Peyer's patch (tissue), 4 donors: ENCODE measurements around the gene A2ML1.

Experiments
- POLR2A ChIP-seq, 2 donors: fragments of 450-650 bp; IDR thresholded peaks; one replicate each; pipeline ENCODE4 v1.5.1; 2017; ENCODE audit warnings: antibody characterized with exemption in 2 of 2, mild to moderate bottlenecking in 2 of 2, moderate library complexity in 2 of 2
- TF ChIP-seq, protein P1 (sequence below), 6 experiments: fragments of 450-650 bp in 4 of 6; fragments of 200-600 bp in 2 of 6; sonication (generic) in 1 of 6; IDR thresholded peaks; one replicate each; pipeline ENCODE4 v1.5.1; 2017 to 2019; ENCODE audit warnings: antibody characterized with exemption in 6 of 6, mild to moderate bottlenecking in 3 of 6, moderate library complexity in 1 of 6

DNA sequence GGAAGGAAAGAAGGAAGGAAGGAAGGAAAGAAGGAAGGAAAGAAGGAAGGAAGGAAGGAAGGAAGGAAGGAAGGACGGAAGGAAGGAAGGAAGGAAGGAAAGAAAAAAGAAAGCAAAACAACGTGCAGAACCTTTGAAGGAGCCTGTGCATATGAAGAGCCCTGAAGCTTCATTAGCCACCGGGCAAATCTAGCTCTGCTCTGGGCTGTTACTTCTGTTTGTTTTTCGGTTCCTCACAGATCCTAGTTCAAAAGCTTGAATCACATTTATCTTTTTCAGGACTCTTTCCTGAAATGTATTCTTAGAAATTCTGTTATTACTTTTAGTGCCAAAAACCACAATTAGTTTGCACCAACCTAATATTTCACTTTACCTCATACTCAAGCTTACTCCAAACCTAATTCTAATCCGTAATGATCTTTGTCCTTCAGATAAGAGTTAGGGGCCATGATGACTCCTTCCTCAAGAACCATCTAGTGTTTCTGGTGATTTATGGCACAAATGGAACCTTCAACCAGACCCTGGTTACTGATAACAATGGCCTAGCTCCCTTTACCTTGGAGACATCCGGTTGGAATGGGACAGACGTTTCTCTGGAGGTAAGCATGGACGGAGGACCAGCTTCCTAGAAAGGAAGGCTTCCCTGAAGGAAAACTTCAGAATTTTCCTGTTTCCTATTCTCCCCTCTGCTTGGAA is 18.7 kb downstream of the A2ML1 start:
- TF ChIP-seq, protein P1, sequence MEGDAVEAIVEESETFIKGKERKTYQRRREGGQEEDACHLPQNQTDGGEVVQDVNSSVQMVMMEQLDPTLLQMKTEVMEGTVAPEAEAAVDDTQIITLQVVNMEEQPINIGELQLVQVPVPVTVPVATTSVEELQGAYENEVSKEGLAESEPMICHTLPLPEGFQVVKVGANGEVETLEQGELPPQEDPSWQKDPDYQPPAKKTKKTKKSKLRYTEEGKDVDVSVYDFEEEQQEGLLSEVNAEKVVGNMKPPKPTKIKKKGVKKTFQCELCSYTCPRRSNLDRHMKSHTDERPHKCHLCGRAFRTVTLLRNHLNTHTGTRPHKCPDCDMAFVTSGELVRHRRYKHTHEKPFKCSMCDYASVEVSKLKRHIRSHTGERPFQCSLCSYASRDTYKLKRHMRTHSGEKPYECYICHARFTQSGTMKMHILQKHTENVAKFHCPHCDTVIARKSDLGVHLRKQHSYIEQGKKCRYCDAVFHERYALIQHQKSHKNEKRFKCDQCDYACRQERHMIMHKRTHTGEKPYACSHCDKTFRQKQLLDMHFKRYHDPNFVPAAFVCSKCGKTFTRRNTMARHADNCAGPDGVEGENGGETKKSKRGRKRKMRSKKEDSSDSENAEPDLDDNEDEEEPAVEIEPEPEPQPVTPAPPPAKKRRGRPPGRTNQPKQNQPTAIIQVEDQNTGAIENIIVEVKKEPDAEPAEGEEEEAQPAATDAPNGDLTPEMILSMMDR (IDR thresholded peaks at IDR 0.05) = no peak
- no peak for TF ChIP-seq POLR2A (IDR thresholded peaks at IDR 0.05)
